Iris pigment epithelial cell (primary cell): ENCODE measurements around the gene LRIG1.
A peak's percentile ranks its signal among the peaks of the same experiment; 100 is the strongest.
"Not testable (repeated sequence)": the region's sequence is repeated elsewhere in the genome, so short reads cannot be mapped to it uniquely, and the experiment has no call there.

Experiments used
- DNase-seq: peaks from one replicate; pipeline ENCODE4 v3.0.0-alpha.2; 2011; ENCODE audit warnings: low read depth

Gene LRIG1

DNA sequence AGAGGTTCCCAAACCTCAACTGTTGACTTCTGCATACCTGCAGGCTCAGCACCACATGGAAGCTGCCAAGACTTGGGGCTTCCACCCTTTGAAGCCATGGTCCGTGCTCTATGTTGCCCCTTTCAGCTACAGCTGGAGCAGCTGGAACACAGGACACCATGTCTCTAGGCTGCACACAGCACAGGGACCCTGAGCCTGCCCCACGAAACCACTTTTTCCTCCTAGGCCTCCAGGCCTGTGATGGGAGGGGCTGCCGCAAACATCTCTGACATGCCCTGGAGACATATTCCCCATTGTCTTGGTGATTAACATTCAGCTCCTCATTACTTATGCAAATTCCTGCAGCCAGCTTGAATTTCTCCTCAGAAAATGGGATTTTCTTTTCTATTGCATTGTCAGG is 78.9 kb downstream of the LRIG1 start:
- DNase-seq = not testable (repeated sequence)

DNA sequence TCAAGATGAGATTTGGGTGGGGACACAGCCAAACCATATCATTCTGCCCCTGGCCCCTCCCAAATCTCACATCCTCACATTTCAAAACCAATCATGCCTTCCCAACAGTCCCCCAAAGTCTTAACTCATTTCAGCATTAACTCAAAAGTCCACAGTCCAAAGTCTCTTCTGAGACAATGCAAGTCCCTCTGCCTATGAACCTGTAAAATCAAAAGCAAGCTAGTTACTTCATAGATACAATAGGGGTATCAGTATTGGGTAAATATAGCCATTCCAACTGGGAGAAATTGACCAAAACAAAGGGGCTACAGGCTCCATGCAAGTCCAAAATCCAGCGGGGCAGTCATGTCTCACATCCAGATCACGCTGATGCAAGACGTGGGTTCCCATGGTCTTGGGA is 79.7 kb downstream of the LRIG1 start:
- not testable (repeated sequence) for DNase-seq

DNA sequence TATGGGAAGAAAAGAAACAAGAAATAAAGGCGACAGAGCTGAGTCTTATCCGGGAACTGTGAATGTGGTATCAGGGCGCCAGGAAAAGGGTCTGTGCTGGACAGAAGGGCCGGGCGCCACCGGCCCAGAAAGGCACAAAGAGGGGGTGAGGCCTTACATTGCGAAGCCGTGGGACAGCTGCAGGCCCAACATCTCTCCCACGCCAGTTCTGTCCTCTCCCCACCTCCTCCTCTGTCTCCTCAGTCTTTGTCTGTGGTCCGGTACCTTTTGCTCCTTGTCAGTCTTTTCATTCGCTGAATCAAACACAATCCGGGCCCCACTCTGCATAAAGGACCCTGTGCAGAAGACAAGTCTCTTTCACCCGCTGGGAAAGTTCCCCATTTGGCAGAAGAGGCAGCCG is 81.8 kb downstream of the LRIG1 start:
- no peak for DNase-seq

DNA sequence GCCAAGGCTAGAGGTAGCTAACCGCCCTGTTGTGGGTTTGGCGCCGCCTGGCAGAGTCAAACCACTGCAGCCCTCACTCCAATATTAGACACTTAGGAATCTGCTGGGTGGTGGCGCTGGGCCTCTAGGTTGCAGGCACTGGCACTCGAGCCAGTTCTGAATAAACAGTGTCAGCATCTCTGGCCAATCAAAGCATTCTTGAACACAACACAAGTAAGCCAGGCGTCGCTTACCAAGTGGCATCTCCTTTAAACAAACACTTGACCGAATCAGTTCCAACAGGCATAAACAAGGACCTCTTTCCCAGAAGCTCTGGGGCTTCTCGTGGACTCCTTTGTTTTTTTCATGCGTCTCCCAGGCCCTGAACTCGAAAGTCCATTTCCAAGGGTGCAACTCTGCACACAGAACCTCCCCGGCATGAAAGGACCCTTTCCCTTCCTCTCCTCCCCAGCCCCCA is 82.3 kb downstream of the LRIG1 start:
- DNase-seq = no peak

DNA sequence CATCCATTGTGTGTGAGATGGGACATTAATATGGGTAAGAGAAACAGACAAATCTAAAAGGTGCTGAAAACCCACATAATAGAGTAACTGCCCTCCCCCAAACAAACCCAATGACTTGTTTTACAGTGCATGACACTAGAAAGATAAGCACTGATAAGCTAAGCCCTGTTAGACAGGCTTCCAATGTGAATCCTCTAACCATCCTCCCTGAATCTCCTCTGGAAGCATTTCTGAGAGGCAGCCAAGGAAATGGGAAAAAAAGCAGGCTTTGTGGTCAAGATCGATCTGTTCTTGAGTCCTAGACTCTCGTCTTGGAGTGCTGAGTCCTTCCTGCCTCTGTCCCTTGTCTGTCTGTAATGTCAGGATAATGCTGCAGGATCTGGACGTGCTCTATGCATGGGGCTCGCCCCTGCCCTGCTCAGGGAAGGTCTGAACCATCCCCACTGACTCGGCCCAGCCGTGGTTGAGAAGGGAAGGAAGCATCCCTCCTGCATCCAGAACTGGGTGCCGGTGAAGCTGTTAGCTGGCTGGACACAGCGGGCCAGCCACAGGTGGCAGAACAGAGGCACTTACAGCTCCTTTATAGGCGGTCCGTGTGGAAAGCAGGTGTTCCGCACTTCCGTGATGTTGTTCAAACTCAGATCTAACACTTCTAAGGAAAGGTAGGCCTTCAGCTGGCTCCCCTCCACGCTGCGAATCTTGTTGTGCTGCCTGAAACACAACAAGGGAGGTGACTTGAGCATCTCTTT is 84.1 kb downstream of the LRIG1 start:
- DNase-seq = no peak

DNA sequence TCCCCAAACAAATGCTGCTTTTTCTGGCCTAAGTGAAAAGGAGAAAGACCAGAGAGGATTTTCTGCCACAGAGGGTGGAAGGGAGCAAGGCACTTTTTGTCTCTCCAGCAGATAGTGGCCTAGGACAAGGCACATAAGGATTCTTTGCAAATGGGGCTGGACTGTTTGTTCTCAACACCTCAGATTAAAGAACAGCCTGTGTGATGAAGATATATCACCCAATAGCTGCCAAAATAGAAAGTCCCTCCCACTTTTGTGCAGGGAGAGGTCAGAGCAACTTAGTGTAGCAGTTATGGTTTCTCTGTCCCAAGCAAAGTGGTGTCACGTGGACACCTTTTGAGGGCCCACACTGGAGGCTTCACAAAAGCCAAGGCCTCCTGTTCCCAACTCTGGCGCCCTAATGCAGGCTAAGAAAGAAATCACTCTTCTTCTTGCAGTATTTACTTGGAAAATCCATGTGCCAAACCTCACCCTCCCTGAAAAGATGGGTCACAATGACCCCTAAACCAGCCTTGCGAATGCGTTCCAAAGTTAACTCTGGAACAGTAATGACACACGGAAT is 84.9 kb downstream of the LRIG1 start:
- no peak for DNase-seq

DNA sequence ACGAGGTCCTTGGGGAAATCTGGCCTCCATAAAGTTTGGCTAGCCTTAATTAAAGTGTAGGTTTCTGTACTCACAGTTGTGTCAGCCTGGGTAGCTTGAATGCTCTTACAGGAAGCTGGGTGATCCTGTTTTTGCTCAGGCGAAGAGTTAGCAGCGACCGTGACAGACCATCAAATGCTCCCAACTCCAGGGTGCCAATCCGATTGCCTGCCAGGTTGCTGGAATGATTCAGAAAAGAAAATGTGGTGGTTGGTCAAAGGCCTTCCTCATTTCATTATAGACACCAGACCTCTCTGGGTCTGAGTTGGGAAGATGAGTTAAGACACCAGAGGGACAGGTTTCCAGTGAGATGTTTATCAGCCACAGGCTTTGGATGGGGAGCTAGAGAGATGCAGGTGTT is 86.0 kb downstream of the LRIG1 start:
- DNase-seq = no peak

DNA sequence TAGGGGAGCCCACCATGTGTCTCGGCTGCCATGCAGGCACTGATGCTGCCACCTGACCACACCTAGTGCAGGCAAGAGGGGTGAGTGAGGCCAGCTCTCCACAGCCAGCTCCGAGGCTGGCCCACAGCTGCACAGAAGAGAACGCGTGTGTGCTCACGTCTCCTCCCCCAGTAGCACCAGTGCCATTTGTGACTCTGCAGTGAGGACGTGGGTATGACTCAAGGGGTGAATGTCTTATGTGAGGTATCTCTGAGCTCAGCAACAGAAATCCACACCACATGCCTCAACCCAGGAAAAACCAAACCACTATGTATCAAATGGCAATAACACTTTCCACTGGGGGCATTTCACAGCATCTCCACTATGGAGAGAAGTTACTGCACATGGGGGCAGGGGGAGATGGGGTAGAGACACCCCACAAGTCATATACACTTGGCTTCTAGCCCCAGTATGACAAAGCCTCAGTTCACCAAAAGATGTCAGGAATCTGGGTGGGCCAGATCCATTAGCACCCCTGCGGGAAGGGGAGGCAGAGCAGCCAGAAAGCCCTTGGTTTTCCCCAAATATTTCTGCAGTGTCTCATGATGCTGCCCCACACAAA is 87.6 kb downstream of the LRIG1 start:
- DNase-seq = peak; percentile 59

DNA sequence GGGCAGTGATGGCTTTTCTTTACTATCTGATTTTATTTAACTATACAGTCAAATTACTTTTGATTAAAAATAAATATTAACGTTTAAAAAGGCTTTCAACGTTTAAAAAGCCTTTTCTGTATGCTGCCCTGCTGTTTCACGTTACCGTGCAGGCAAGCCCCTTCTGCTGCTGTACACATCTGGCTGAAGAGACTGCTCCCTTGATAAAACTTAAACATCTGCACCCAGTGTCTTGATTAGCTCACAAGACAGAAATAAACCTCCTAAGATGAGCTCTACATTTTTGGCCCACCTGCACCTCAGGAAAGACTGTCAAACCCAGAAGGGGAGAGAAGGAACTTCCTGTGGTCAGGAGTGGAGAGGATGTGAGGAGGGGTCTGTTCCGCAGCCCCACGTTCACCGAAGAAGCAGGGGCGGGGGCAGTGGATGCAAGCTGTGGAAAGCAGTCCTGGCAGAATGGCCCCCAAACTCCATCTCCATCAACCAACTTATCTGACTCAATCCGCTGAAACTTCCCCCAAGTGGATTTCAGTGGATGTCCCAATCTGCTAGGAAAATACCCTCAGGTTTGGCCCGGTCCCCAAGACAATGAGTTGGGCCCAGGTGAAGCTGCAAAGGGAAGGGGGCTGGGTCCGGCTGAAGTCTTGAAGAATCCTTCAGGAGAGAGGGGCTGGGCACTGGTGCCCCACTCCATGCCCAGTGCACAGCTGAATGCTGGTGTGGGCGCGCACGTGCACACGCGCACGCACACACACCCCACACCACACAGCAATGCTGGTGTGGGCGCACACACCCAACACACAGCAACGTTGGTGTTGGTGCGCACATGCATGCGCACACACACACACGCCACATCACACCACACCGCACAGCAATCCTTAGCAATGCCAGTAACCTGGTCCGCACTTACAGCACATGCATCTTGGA is 88.6 kb downstream of the LRIG1 start:
- DNase-seq = no peak

DNA sequence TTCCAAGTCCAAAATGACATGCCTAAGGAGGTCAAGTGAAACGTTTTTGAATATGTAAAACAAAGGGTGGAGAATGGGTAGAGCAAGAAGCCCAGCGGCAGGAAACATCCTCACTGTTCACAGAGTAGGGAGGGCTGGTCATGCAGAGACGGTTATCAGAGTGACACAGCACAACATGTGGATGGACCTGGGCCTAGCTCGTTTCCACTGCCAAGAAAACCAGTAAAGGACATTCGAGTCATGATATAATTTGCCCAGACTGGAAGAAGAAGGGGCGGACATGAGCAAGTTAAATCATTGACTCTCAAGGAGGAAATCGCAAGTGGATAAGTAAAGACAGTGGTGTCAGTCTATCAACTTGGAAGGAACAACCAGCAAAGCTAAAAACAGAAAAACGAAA is 89.3 kb downstream of the LRIG1 start:
- no peak for DNase-seq

DNA sequence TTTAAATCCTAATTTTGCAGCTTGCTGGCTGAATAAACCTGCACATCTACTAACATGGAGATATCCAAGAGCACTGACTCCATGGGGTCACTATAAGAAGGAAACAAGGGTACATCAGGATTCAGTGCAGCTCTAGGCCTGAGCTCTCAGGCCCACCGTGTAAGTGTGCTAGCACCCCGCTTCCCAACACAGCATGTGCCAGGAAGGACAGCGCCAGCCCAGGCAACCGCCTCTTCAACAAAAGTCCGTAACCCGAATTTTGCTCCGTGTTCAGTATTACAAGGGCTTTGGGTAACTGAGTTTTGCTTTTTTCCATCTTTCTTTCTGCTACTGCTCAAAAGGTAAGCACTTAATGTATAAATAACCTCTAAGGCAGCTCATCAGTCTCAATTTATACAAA is 89.8 kb downstream of the LRIG1 start:
- DNase-seq = no peak

DNA sequence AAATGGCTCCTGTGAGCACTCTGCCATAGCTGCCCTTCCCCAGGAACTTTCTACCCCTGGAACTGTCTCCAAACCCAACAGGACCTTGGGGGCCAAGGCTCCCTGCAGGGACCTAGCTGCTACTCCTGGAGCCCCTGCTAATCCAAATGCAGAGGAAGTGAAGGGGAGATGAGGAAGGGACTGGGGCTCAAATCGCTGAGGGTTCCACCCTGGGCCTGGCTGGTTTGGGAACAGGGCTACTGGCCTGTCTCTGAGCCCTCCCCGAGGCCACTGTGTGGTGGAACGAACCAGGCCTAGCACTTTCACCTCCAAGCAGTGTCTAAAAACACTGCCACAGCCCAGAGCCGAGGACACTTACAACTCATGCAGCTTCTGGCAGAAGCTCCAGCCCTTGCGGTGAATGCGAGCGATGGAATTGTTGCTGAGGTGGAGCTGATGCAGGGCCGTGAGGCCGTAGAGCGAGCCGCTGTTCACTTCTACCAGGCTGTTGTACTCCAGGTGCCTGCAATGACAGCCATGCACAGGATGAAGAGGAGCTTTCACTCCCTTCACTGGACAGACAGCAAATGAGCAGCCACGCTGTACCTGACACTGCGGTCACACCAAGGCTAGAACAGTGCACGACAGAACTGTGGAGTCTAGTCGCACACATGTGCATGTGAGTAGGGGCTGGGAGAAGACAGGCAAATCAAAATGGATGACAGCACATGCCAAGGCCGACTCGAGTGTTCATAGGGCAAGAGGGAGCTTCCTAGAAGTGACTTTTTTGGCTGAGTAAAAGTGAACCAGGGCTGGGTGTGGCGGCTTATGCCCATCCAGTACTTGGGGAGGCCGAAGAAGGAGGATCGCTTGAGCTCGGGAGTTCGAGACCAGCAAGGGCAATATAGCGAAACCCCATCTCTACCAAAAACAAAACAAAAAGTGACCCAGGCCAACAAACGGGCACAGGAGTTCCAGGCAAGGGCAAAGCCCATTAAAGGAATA is 90.8 kb downstream of the LRIG1 start:
- DNase-seq = no peak

DNA sequence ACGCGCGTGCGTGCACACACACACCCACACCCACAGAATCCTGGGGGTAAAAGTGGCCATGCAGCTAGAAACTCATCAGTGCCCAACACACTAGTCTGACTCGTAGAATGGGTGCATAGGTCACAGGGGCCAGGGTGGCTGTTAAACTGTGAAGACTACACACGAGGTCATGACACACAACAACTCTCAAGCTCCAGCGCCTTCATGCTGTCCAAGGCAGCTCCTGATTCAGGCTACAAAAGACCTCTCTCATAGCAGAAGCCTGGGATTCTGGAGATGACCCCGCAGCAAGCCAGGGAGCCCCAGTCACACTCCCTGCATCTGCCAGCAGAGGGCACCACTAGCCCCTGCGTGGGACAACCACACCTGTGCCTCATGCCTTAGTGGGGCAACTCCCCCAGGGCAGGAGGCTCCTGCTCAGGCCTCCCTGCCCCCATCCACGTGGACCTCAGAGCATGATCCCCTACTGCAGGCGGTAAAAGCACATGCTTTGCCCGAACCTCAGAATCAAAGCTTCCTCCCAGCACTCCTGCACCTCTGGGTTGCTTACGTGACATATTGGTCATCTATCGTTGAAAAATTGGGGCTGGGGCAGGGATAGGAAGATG is 93.1 kb downstream of the LRIG1 start:
- peak; percentile 39 for DNase-seq

DNA sequence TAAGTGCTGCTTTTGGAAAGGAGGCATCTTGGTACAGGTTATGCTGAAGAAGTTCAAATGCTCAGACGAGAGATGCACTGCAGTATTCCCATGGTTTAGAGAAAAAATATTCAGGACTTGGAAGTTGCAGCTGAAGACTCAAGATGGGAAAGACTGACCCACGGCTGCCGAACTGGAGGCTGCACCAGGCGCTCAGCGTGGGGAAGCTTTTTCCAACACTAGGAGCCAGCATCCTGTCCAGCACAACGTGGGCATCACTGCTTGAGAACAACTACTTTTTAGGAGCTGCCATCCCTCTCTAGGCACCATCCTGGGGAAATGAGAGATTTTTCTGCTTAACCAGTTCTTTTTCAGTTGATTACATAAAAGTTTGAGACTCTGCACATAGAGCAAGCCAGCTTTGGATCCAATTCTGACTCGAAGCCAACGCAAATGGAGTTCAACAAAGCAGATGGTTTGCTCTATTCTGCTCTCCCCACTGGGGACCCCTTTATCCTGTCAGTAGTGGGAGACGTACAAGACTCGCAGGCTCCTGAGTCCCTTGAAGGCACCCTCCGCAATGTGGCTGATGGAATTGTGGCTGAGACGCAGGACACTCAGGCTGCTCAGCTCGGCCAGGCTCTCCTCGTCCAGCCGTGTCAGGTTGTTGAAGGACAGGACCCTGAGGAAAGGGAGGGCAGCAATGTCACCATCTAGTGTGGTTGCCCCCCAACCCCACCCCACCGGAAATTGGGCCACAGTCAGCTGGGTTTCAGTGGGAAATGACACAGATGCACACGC is 93.8 kb downstream of the LRIG1 start:
- DNase-seq = no peak

DNA sequence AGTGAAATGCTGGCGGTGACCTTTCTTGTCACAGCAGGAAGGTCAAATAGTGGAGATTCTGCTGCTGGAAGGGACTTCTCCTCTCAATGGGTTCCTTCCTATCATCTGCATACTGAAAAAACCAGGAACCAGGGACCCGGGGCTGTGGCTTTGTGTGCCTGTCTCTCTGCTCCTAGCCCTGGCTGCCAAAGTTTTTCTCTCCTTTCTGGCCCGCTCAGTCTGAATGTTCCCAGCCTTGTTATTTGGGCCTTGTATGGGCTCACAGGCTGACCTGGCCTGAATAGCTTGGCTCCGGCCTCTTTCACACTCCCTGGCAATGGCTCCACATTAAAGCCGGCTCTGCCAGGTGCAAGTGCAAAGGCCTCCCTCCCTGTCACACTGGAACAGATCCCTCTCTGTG is 94.7 kb downstream of the LRIG1 start:
- no peak for DNase-seq

DNA sequence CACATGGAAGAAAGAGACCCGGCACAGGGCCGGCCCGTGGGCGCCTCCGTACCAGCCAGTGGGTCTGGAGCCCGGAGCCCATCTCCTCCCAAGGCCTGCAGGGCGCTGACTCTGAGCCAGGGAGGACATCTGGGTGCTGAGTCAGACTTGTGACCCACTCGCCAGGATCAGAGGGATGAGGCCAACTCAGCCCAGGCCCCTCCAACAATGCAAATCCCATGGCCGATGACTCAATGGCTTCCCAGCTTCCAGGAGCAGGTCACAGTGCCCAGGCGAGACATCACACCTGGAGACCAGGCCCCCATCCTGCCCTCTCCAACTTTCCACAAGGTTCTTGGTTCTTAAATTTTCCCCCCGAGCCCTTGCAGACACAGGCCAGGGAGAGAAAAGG is 95.1 kb downstream of the LRIG1 start:
- DNase-seq = peak; percentile 60

DNA sequence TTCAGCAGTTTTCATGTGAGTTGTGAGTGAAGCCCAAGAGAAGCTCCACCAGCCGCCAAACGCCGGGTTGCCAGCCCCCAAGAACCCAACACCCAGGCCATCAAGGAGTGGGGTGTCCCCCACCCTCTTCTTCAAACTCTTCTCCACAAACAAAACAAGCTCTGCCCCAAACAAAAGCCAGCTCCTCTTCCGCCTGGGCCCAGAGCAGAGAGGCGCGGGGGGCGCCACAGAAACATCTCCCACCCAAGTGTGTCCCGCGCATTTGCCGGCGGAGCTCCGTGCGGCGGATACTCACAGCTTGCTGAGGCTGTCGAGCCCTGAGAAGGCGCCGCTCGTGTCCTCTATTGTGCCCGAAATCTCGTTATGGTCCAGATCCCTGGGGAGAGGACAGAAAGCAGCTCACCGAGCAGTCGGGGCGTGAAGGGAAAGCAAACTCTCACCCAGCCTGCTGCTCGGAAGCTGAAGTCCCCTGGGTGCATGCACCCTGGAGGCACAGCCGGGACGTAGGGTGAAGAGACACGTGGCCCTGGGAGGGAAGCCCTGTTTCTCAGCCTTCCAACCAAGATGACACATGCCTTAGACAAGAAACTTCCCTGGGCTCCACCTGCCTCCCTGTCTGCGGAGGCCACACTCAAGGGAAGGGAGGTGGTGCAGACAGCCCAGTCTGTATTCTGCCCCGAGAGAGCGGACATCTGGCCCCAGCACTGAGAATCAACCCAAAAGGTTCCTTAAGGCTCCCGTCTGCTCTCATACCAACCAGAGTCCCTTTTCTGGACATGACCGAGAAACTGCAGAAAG is 95.7 kb downstream of the LRIG1 start:
- DNase-seq = no peak

DNA sequence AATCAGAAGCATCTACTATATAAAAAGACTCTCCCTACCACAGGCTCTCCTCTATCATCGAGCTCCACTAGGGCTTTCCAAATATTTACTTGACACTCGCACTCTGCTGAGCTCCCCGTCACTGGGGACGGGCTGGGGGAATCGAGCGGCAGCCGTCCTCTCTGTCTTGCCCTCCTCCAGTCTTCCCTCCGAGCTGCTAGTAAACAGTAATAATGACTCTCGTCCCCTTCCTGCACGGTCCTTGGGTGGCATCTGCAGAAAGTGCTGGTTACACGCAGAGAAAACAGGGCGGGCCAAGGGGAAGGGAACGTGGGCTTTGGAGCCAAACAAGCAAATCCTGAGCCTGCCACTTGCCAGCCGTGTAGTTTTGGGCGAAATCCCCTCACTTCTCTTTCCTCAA is 96.6 kb downstream of the LRIG1 start:
- no peak for DNase-seq

DNA sequence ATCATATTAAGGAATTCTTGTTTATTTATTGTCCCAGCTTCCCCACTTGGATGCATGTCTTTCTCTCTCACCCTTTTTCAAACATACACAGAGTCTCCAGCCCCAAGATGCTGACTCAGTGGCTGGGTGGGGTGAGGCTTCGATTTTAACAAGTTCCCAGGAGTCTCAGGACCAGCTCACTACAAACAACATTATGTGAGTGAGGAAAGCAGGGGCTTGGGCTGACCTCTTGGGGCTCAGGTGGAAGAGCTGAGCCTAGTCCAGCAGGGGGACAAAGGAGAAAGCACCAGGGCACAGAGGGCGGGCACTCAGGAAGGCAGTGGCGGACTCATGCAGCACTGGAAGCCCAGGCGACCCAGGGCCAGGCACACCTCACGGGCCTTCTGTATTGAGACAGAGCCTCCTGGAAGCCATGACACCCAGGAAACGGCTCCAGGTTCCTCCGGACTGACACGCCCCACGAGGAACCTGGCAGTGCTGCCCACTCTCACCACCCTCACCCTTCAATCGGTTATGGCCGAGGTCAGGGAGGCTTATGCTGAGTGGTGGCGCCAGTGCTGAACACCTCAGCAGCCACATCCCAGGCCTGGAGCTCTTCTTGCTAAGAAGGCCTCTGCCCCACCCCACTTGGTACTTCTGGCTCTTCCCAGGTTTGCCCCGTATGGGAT is 97.4 kb downstream of the LRIG1 start:
- no peak for DNase-seq
